ENCODE data around the gene HIGD1A.

Gene HIGD1A

GRCh38 chr3:42801048-42801620 lies 3.2 kb downstream of the HIGD1A start:
- Histone ChIP-seq H3K27ac (ENCODE audit: insufficient read depth, low read depth, low read length, poor library complexity, severe bottlenecking) (no peak overlapping the region), H3K36me3 (ENCODE audit: control insufficient read depth, insufficient read depth, low read length) (no peaks in the 10 kb centered on the region), H3K4me3 (ENCODE audit: insufficient read depth, low read depth, low read length) (no peak overlapping the region), H3K9me3 (ENCODE audit: control insufficient read depth, low read length) (no peaks in the 10 kb centered on the region), H3K4me1 (ENCODE audit: control insufficient read depth, insufficient read depth, low read length) (peaks cover 4% of the 10 kb centered on the region), H3K27me3 (ENCODE audit: control insufficient read depth, insufficient read depth, low read length, poor library complexity, severe bottlenecking) (peaks cover 17% of the 10 kb centered on the region)
- WGBS, 2 experiments = 95 to 100% methylated on average over 3 of the region's 3 CpGs

DNA sequence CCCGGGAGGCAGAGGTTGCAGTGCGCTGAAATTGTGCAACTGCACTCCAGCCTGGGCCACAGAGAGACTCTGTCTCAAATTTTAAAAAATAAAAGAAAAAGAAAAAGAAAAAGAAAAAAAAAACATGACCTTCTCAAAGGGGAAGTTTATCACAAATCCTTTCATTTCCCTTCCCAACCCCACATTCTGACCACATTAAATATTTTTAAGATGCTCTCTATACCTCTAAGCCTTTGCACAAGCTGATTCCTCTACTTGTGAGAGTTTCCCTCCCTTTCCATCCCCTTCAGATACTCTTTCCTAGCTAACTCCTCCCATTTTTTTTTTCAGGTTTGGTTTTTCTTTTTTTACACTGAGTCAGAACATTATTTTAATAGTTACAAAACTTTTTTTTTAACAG lies 4.0 kb downstream of the HIGD1A start:
- no peaks in the 10 kb centered on the region for H3K9me3 ChIP-seq (ENCODE audit: control insufficient read depth, low read length)
- no peak overlapping the region for H3K27ac ChIP-seq (ENCODE audit: insufficient read depth, low read depth, low read length, poor library complexity, severe bottlenecking)
- WGBS, 2 experiments = 95 to 96% methylated on average over 2 of the region's 2 CpGs
- peaks cover 2% of the 10 kb centered on the region for H3K4me1 ChIP-seq (ENCODE audit: control insufficient read depth, insufficient read depth, low read length)
- H3K36me3 ChIP-seq (ENCODE audit: control insufficient read depth, insufficient read depth, low read length) = no peaks in the 10 kb centered on the region
- no peak overlapping the region for H3K4me3 ChIP-seq (ENCODE audit: insufficient read depth, low read depth, low read length)
- peaks cover 9% of the 10 kb centered on the region for H3K27me3 ChIP-seq (ENCODE audit: control insufficient read depth, insufficient read depth, low read length, poor library complexity, severe bottlenecking)

DNA sequence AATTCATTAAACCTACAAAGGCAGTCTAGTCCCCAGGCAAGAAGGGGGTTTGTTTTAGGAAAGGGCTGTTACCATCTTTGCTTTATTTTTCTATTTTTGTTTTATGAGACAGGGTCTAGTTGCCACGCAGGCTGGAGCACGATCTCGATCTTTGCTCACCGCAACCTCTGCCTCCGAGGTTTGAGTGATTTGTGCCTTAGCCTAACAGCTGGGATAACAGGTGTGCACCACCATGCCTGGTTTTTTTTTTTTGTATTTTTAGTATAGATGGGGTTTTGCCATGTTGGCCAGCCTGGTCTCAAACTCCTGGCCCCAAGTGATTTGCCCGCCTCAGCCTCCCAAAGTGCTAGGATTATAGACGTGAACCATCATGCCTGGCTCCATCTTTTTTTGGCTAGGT lies 4.9 kb downstream of the HIGD1A start:
- 81% methylated on average over 7 of the region's 7 CpGs for WGBS, 2 experiments
- Histone ChIP-seq H3K27me3 (ENCODE audit: control insufficient read depth, insufficient read depth, low read length, poor library complexity, severe bottlenecking) (no peaks in the 10 kb centered on the region), H3K4me1 (ENCODE audit: control insufficient read depth, insufficient read depth, low read length) (no peaks in the 10 kb centered on the region), H3K4me3 (ENCODE audit: insufficient read depth, low read depth, low read length) (no peak overlapping the region), H3K27ac (ENCODE audit: insufficient read depth, low read depth, low read length, poor library complexity, severe bottlenecking) (no peak overlapping the region), H3K9me3 (ENCODE audit: control insufficient read depth, low read length) (no peaks in the 10 kb centered on the region), H3K36me3 (ENCODE audit: control insufficient read depth, insufficient read depth, low read length) (no peaks in the 10 kb centered on the region)

DNA sequence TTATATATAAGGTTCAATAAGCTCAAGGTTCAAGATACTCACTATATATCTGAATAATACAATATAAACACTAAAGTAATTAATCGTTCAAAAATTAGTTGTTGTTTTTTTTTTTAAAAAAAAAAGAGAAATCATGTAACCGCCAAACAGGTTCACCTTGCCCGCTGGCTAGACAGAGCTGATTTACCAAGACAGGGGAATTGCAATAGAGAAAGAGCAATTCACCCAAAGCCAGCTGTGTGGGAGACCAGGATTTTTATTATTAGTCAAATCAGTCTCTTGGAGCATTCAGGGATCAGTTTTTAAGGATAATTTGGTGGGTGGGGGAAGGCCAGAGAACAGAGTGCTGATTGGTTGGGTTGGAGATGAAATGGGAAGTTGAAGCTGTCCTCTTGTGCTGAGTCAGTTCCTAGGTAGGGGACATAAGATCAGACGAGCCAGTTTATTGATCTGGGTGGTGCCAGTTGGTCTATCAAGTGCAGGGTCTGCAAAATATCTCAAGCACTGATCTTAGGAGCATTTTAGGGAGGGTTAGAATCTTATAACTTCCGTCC lies 7.9 kb downstream of the HIGD1A start:
- Histone ChIP-seq H3K4me3 (ENCODE audit: insufficient read depth, low read depth, low read length) (no peak overlapping the region), H3K27me3 (ENCODE audit: control insufficient read depth, insufficient read depth, low read length, poor library complexity, severe bottlenecking) (no peaks in the 10 kb centered on the region), H3K9me3 (ENCODE audit: control insufficient read depth, low read length) (no peaks in the 10 kb centered on the region), H3K27ac (ENCODE audit: insufficient read depth, low read depth, low read length, poor library complexity, severe bottlenecking) (no peak overlapping the region), H3K4me1 (ENCODE audit: control insufficient read depth, insufficient read depth, low read length) (no peaks in the 10 kb centered on the region), H3K36me3 (ENCODE audit: control insufficient read depth, insufficient read depth, low read length) (peaks cover 6% of the 10 kb centered on the region)
- WGBS, 2 experiments = 90 to 94% methylated on average over 4 of the region's 5 CpGs

DNA sequence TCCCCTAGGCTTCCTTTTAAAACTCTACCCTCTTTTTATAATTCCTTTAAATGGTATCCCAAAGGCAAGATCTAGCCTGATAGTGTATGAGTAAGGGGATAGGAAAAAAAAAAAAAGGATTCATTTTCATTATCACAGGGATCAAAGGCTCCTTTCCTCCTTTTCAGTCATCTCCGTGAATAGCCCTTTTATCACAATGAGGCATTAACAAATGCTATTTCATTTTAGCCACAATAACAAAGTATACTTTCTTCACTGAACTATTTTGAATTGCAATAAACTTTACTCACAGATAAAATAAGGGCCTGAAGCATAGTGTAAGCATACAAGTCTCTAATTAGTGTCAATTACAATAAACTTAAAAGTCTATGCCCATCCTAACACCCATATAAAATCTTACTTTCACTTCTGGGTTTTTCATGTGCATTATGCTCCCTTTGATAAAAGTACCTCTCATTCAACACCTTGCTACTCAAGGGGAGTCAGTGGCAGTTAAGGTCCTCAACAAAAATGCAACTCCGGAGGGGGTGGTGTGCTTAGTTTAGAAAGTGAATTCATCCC lies 8.6 kb downstream of the HIGD1A start:
- 97 to 98% methylated on average over 2 of the region's 2 CpGs for WGBS, 2 experiments
- Histone ChIP-seq H3K27ac (ENCODE audit: insufficient read depth, low read depth, low read length, poor library complexity, severe bottlenecking) (no peak overlapping the region), H3K27me3 (ENCODE audit: control insufficient read depth, insufficient read depth, low read length, poor library complexity, severe bottlenecking) (no peaks in the 10 kb centered on the region), H3K4me1 (ENCODE audit: control insufficient read depth, insufficient read depth, low read length) (no peaks in the 10 kb centered on the region), H3K4me3 (ENCODE audit: insufficient read depth, low read depth, low read length) (no peak overlapping the region), H3K9me3 (ENCODE audit: control insufficient read depth, low read length) (no peaks in the 10 kb centered on the region), H3K36me3 (ENCODE audit: control insufficient read depth, insufficient read depth, low read length) (peaks cover 6% of the 10 kb centered on the region)

- H3K27me3 ChIP-seq (ENCODE audit: control insufficient read depth, insufficient read depth, low read length, poor library complexity, severe bottlenecking) = no peaks in the 10 kb centered on the region
- H3K9me3 ChIP-seq (ENCODE audit: control insufficient read depth, low read length) = no peaks in the 10 kb centered on the region
- H3K4me3 ChIP-seq (ENCODE audit: insufficient read depth, low read depth, low read length) = no peak overlapping the region
- H3K36me3 ChIP-seq (ENCODE audit: control insufficient read depth, insufficient read depth, low read length) = peaks cover 6% of the 10 kb centered on the region
- no peak overlapping the region for H3K27ac ChIP-seq (ENCODE audit: insufficient read depth, low read depth, low read length, poor library complexity, severe bottlenecking)
- WGBS, 2 experiments = 90 to 94% methylated on average over 4 to 5 of the region's 6 CpGs
- no peaks in the 10 kb centered on the region for H3K4me1 ChIP-seq (ENCODE audit: control insufficient read depth, insufficient read depth, low read length)
These were observed 13.5 kb downstream of the HIGD1A start for GRCh38 chr3:42790714-42791229.

GRCh38 chr3:42786631-42787030 lies 17.7 kb downstream of the HIGD1A start:
- Histone ChIP-seq H3K36me3 (ENCODE audit: control insufficient read depth, insufficient read depth, low read length) (no peaks in the 10 kb centered on the region), H3K27me3 (ENCODE audit: control insufficient read depth, insufficient read depth, low read length, poor library complexity, severe bottlenecking) (no peaks in the 10 kb centered on the region), H3K4me1 (ENCODE audit: control insufficient read depth, insufficient read depth, low read length) (no peaks in the 10 kb centered on the region), H3K4me3 (ENCODE audit: insufficient read depth, low read depth, low read length) (no peak overlapping the region), H3K9me3 (ENCODE audit: control insufficient read depth, low read length) (no peaks in the 10 kb centered on the region), H3K27ac (ENCODE audit: insufficient read depth, low read depth, low read length, poor library complexity, severe bottlenecking) (no peak overlapping the region)
- WGBS, 2 experiments = 95 to 98% methylated on average over 2 of the region's 2 CpGs

DNA sequence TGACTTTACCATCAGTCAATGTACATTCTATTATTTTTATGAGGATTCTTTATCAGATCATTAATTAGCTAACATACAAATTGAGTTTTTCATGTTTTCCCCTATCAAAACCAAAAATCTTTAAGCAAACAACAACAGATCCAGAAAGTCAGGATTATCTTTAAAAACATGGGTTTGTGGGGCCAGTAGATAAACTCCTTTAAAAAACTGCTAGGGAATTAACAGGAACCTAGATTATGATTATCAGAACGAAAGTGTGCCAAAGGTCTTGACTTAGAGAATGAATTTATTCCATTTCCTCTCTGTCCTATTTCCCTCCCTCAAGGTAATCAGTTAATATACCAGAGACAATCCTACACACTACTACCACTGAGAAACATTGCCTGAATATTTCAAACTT lies 18.1 kb downstream of the HIGD1A start:
- H3K9me3 ChIP-seq (ENCODE audit: control insufficient read depth, low read length) = no peaks in the 10 kb centered on the region
- no peak overlapping the region for H3K4me3 ChIP-seq (ENCODE audit: insufficient read depth, low read depth, low read length)
- WGBS, 2 experiments = 94 to 100% methylated on average over 1 of the region's 1 CpG
- no peak overlapping the region for H3K27ac ChIP-seq (ENCODE audit: insufficient read depth, low read depth, low read length, poor library complexity, severe bottlenecking)
- H3K4me1 ChIP-seq (ENCODE audit: control insufficient read depth, insufficient read depth, low read length) = no peaks in the 10 kb centered on the region
- no peaks in the 10 kb centered on the region for H3K27me3 ChIP-seq (ENCODE audit: control insufficient read depth, insufficient read depth, low read length, poor library complexity, severe bottlenecking)
- H3K36me3 ChIP-seq (ENCODE audit: control insufficient read depth, insufficient read depth, low read length) = no peaks in the 10 kb centered on the region

DNA sequence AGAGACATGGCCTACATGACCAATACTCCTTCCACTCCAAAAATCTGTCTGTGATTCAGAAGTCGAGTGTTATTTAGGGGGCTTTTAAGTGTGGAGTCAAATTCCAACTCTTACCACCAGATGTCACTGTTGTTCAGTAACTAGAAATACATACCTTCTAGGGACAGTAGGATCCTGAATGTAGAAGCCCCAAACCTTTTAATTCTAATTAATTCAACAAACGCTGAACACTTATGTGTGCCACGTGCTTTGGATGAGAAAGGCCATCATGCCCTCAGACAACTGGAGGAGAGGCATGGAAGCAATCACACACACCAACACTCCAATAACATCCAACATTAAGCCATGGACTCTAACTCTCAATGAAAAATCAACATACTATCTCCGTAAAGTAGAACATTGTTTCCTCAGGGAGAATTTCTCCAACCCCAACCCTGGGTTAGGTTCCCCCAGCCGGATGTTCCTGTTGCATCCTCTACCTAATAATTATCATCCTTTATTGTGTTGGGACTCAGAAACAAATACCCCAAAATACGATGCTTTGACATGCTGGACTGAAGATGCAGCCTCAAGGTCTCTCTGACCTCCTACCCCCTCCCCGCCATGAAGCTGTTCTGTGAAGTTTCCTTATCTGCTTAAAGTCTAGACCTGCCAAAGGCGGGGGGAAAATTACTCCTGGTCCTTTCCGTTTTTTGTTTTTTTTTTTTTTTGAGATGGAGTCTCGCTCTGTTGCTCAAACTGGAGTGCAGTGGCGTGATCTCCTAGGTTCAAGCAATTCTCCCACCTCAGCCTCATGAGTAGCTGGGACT lies 23.2 kb downstream of the HIGD1A start:
- 76 to 79% methylated on average over 11 of the region's 11 CpGs for WGBS, 2 experiments
- Histone ChIP-seq H3K4me3 (ENCODE audit: insufficient read depth, low read depth, low read length) (no peak overlapping the region), H3K27me3 (ENCODE audit: control insufficient read depth, insufficient read depth, low read length, poor library complexity, severe bottlenecking) (no peaks in the 10 kb centered on the region), H3K4me1 (ENCODE audit: control insufficient read depth, insufficient read depth, low read length) (no peaks in the 10 kb centered on the region), H3K9me3 (ENCODE audit: control insufficient read depth, low read length) (no peaks in the 10 kb centered on the region), H3K27ac (ENCODE audit: insufficient read depth, low read depth, low read length, poor library complexity, severe bottlenecking) (no peak overlapping the region), H3K36me3 (ENCODE audit: control insufficient read depth, insufficient read depth, low read length) (no peaks in the 10 kb centered on the region)

- H3K27ac ChIP-seq (ENCODE audit: insufficient read depth, low read depth, low read length, poor library complexity, severe bottlenecking) = no peak overlapping the region
- H3K4me3 ChIP-seq (ENCODE audit: insufficient read depth, low read depth, low read length) = no peak overlapping the region
- no peaks in the 10 kb centered on the region for H3K27me3 ChIP-seq (ENCODE audit: control insufficient read depth, insufficient read depth, low read length, poor library complexity, severe bottlenecking)
- 94 to 98% methylated on average over 2 to 3 of the region's 3 CpGs for WGBS, 2 experiments
- no peaks in the 10 kb centered on the region for H3K9me3 ChIP-seq (ENCODE audit: control insufficient read depth, low read length)
- no peaks in the 10 kb centered on the region for H3K36me3 ChIP-seq (ENCODE audit: control insufficient read depth, insufficient read depth, low read length)
- no peaks in the 10 kb centered on the region for H3K4me1 ChIP-seq (ENCODE audit: control insufficient read depth, insufficient read depth, low read length)
These were observed 23.9 kb downstream of the HIGD1A start for GRCh38 chr3:42780398-42780797.
